GM19455 (cell line): Measurements from ENCODE around the gene S100A1.
"Not testable (repeated sequence)": the region's sequence is repeated elsewhere in the genome, so short reads cannot be mapped to it uniquely, and the experiment has no call there.

Experiments used
- ATAC-seq: cut with Tn5 transposase; IDR thresholded peaks from one replicate; pipeline ENCODE4 v1.9.1; 2021; ENCODE audit not compliant: unreplicated experiment

Gene S100A1

GRCh38 chr1:153629971-153630370 lies 1.7 kb downstream of the S100A1 start:
- ATAC-seq = no peak

- ATAC-seq = no peak
Measured at GRCh38 chr1:153630384-153630783, 2.1 kb downstream of the S100A1 start.

DNA sequence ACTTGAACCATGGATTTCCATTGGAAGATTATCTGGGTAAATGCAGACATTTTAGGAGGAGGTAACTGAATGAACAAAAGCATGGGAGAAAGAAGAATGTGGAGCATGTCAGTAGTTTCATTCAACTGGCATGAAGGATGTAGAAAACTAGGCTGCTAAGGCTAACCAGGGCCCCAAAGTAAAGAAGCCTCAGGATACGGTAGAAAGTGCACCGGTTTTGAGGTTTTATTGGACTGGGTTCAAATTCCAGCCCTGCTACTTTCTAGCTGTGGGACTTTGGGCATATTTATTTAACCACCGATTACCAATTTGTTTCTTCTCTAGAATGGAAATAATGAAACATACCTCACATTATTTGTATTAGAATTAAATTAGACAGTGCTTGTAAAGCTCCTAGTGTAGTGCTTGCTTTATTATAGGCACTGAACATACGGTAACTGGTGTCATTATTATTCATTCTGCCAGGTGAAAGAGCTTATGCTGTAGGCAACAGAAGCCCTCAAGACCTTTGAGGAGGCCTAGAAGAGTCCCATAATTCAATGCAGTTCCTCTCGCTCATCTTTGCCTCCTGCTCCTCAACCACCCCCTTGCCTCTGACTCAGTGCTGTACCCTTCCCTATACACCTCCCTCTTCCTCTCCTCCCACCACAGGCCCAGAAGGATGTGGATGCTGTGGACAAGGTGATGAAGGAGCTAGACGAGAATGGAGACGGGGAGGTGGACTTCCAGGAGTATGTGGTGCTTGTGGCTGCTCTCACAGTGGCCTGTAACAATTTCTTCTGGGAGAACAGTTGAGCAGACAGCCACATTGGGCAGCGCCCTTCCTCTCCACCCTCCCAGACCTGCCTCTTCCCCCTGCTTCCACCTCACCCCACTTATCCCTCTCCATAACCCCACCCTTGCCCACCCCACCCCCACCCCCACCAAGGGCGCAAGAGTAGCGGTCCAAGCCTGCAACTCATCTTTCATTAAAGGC lies 3.1 kb downstream of the S100A1 start:
- ATAC-seq = no peak

DNA sequence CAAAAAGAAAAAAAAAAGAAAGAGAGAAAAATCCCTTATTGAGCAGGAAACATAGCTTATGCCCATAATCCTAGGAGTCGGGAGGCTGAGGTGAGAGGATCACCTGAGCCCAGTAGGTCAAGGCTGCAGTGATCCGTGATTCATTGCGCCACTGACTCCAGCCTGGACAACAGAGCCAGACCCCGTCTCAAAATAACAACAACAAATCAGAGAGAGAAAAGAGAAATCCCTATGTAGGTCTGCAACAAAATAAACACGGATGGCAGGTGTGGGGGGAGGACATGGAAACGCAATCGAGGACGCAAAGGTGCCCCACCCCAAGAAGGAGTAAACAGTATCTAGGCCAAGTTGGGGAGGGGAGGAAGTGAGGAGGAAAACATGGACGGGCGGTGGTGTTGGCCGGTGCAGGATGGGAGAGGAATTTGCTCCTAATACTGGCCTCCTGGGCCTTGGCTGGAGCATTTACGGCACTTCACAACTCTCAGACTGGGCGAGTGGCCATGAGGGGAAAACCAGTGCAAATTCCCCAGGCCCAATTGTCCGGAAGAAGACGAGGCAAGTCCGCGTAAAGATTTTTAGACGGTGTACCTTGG lies 5.0 kb downstream of the S100A1 start:
- ATAC-seq = peak; percentile 5

GRCh38 chr1:153633754-153634665 lies 5.8 kb downstream of the S100A1 start, which contains the start of gene CHTOP:
Gene CHTOP (plus strand): TSS chr1:153634066. CDS start chr1:153636589, 2,523 bp downstream.
- peak; percentile 85 for ATAC-seq

DNA sequence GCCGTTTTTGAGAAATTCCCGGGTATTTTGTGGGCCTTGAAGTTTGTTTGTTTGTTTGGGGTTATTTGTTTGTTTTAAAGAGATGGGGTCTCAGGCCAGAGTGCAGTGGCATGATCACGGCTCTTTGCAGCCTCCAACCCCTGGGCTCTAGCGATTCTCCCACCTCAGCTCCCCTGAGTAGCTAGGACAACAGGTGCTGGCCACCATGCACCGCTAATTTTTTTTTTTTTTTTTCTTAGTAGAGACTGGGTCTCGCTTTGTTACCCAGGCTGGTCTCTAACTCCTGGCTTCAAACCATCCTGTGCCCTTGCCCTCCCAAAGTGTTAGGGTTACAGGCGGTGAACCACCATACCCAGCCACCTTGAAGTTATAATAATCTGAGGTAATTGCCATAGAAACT lies 7.6 kb downstream of the S100A1 start:
- ATAC-seq = no peak

DNA sequence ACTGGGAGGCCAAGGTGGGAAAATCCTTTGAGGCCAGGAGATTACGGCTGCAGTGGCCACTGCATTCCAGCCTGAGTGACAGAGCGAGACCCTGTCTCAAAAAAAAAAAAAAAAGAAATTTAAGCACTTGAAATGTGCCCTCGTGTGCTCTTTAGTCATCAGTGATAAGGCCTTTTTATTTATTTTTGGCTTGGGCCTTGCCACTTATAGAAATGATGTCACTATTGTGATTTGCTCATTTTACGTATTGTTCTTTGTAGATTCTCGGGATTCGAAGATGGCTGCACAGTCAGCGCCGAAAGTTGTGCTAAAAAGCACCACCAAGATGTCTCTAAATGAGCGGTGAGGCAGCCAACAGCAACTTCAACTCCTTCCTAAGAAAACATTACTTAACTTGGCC lies 8.1 kb downstream of the S100A1 start:
- no peak for ATAC-seq

GRCh38 chr1:153638261-153638660 lies 10.0 kb downstream of the S100A1 start:
- no peak for ATAC-seq

DNA sequence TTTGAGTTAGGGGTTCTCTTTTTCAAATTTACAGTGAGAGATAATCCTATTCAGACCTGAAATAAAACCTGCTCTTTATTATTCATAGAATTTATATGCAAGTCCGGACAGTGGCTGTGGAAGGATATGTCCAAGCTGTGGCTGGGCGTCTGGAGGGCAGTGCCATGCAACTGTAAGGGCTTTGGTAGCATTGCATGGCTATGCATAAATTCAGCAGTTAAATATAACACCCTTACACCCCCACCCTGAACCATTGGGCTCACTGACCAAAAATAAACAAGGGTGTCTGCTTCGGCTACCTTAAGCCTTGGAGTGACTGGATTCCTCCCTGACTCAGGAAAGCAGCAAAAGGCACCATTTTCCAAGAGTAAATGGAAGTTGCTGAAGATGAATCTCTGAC lies 11.0 kb downstream of the S100A1 start:
- no peak for ATAC-seq

DNA sequence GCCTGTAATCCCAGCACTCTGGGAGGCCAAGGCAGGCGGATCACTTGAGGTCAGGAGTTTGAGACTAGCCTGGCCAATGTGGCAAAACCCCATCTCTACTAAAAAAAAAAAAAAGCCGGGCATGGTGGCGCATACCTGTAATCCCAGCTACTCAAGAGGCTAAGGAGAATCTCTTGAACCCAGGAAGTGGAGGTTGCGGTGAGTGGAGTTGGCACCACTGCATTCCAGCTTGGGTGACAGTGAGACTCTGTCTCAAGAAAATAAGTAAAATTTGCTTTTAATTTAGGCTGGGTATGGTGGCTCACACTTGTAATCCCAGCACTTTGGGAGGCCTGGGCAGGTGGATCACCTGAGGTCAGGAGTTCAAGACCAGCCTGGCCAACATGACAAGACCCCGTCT lies 12.0 kb downstream of the S100A1 start:
- ATAC-seq = not testable (repeated sequence)

DNA sequence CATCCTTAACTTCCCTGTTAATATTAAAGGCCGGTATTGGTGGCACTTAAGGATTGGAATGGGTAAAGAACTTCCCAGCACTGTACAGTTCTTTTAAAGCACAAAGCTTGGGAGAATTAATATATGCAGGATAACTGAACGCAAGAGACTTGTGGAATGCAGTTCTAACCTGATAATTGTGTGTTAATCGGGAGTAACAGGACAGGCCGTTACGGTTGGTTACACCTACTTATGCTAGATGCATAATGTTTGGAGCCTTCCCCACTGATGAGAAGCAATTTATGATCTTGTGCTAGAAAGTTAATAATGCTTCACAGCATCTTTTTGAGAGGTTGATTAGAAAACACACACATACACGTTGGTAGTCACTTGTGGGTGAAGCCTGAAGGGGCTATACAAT lies 12.6 kb downstream of the S100A1 start:
- no peak for ATAC-seq

GRCh38 chr1:153642161-153642560 lies 13.9 kb downstream of the S100A1 start:
- no peak for ATAC-seq

GRCh38 chr1:153643100-153643499 lies 14.9 kb downstream of the S100A1 start:
- ATAC-seq = no peak

- no peak for ATAC-seq
Measured at GRCh38 chr1:153643816-153644215, 15.6 kb downstream of the S100A1 start.

GRCh38 chr1:153646672-153647345 lies 18.6 kb downstream of the S100A1 start:
- ATAC-seq = no peak

- no peak for ATAC-seq
Measured at GRCh38 chr1:153647346-153647714, 19.1 kb downstream of the S100A1 start.

DNA sequence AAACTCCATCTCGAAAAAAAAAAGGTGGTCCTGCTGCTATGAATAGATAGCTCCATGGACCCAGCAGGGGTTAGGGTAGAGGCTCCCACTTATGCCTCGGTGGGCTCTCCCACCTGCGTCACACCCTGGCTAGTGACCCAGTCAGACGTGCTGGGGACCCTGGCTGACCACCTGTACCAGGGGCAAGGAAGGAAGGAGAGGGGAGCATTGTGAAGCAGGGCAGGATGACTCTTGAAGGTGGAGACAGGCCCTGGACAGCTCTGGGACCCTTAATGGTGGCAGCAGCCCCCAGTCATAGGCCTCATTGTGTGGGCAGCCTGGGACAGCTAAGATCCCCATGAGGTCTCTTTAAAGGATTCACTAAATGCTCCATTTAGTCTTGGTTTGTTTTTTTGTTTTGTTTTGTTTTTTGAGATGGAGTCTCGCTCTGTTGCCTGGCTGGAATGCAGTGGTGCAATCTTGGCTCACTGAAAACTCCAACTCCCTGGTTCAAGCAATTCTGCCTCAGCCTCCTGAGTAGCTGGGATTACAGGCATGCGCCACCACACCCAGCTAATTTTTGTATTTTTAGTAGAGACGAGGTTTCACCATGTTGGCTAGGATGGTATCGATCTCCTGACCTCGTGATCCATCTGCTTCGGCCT lies 19.9 kb downstream of the S100A1 start:
- ATAC-seq = no peak

DNA sequence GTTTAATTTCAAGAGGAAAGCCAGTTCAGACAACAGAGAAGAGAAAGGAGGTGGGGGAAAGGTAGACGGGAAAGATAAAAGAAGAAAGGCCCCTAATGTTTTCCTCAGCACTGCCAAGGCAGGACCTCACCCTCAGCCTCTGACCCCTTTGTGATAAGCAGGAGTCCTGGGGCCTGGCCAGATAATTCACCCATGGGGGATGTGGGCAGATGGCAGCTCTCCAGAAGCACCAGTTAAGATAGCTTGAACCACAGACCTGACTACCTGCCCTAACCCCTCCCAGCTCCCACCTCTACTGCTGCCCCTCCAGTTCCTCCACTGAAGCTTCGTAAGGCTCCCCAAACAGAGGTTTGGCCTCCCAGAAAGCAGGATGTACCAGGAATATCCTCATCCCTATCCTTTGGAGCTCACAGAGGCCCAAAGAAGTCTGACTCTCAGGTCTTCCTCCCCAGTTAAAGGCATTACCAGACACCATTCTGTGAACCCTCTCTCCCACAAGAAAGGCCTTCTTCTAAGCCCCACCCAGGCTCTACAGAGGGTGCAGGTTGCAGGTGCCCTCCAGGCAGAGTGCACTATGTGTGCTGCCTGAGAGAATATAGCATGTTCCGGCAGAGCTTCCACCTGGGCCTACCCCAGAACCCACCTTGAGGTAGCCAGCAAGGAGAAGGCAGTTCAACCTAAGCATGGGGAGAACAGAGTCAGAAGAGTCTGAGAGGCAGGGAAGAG lies 21.1 kb downstream of the S100A1 start:
- ATAC-seq = no peak

- no peak for ATAC-seq
Measured at GRCh38 chr1:153649863-153650235, 21.6 kb downstream of the S100A1 start.

GRCh38 chr1:153651771-153652170 lies 23.5 kb downstream of the S100A1 start:
- no peak for ATAC-seq
